GM12891 (cell line): ENCODE measurements around the gene CEP170B.

Source experiments
- POLR2A ChIP-seq: IDR thresholded peaks from 2 replicates; pipeline ENCODE4 v1.6.1; 2011; ENCODE audit warnings: low read depth, low read length, control low read depth
- POLR2AphosphoS5 ChIP-seq: IDR thresholded peaks from 2 replicates; pipeline ENCODE4 v1.6.1; 2011; ENCODE audit warnings: low read depth, low read length, control low read depth
- TAF1 ChIP-seq: IDR thresholded peaks from 2 replicates; pipeline ENCODE4 v1.6.1; 2011; ENCODE audit warnings: low read depth, low read length, control low read depth

DNA sequence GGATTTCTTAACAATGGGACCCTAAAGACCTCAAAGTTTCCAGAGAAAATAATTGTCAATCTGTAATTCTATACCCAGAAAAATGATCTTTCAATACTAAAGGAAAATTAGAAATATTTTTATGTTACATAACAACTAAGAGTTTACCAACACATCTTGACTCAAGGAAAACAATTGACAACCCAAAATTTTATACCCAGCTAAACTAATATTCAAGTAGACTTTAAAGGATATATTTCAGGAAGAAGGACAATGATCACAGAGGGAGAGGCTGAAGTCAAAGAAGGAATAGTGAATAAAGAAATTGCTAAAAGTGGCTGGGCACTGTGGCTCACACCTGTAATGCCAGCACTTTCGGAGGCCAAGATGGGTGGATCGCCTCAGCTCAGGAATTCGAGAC lies 47.0 kb downstream of the CEP170B start:
- TF ChIP-seq POLR2AphosphoS5: no peak
- no peak for TF ChIP-seq POLR2A
- TF ChIP-seq TAF1: no peak
